Measurements from ENCODE around the gene DRC7. TPM values are rescaled to one million over a fixed set of nuclear protein-coding genes. Genes with fewer than 3 reads are reported as not detected.
"Not testable (repeated sequence)": the region's sequence is repeated elsewhere in the genome, so short reads cannot be mapped to it uniquely, and the experiment has no call there.

Gene DRC7
- total RNA-seq, 1 experiment from 2014 or later: not detected

GRCh38 chr16:57728336-57729181, 34.0 kb downstream of the DRC7 start:
- Histone ChIP-seq H3K27me3 (replicated peaks) (no peaks in the 10 kb centered on the region), H3K9me3 (replicated peaks) (no peaks in the 10 kb centered on the region; the same call in 1 of the 2 replicates), H3K4me1 (replicated peaks) (no peaks in the 10 kb centered on the region), H3K27ac (no peak overlapping the region), H3K4me3 (no peak overlapping the region), H3K36me3 (no peaks in the 10 kb centered on the region)
- DNase-seq (ENCODE audit: low read depth in 1 of 2, low spot score in 2 of 2): no peak

- H3K9me3 ChIP-seq (replicated peaks): no peaks in the 10 kb centered on the region; the same call in 1 of the 2 replicates
- no peaks in the 10 kb centered on the region for H3K27me3 ChIP-seq (replicated peaks)
- no peak for DNase-seq (ENCODE audit: low read depth in 1 of 2, low spot score in 2 of 2)
- no peaks in the 10 kb centered on the region for H3K4me1 ChIP-seq (replicated peaks)
- no peaks in the 10 kb centered on the region for H3K36me3 ChIP-seq
- no peak overlapping the region for H3K27ac ChIP-seq
- no peak overlapping the region for H3K4me3 ChIP-seq
Observed at GRCh38 chr16:57729182-57729484, 34.5 kb downstream of the DRC7 start.

- not testable (repeated sequence) for H3K27ac ChIP-seq; H3K4me3 ChIP-seq; DNase-seq (ENCODE audit: low read depth in 1 of 2, low spot score in 2 of 2); H3K27me3 ChIP-seq (replicated peaks); H3K36me3 ChIP-seq; H3K9me3 ChIP-seq (replicated peaks); H3K4me1 ChIP-seq (replicated peaks)
Observed at GRCh38 chr16:57729852-57730251, 35.2 kb downstream of the DRC7 start.

DNA sequence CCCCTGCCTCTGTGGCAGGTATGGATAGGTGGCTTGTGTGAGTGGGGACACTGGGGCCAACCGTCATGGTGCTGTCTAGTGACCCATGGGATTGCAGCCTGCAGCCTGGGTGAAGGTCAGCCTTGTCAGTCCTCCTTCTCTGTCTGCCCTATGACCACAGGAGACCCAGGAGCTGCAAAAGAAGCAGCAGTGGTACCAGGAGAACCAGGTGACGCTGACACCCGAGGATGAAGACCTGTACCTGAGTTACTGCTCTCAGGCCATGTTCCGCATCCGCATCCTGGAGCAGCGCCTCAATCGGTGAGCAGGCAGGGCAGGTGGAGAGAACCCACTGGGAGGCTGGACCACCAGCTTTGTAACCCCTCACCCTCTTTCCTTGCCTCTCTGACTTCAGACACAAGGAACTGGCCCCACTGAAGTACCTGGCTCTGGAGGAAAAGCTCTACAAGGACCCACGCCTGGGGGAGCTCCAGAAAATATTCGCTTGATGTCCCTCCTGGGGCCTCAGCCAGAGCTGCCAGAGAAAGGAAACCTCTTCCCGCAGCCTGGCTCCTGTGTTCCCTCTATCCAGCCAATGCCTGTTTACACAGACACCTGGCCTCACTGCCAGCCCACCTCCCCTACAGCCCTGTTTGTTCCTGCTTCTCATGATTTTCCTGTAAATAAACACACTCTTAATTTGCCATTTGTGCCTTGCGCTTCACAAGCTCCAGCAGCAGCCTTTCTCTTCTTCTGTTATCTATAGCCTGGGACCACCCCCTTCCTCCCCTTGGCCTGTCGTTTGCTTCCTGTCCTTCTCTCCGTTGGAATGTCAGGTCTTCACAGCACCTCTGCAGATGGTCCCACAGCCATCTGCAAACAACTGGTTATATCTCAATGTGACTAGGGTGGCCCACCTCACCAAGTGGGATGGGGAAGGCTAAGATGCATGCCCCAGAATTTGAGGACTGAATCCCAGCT, 36.4 kb downstream of the DRC7 start:
- Histone ChIP-seq H3K27me3 (replicated peaks) (no peaks in the 10 kb centered on the region), H3K36me3 (no peaks in the 10 kb centered on the region), H3K9me3 (replicated peaks) (no peaks in the 10 kb centered on the region; the same call in 1 of the 2 replicates), H3K4me1 (replicated peaks) (peaks cover 4% of the 10 kb centered on the region), H3K27ac (no peak overlapping the region), H3K4me3 (no peak overlapping the region)
- no peak for DNase-seq (ENCODE audit: low read depth in 1 of 2, low spot score in 2 of 2)

- Histone ChIP-seq H3K4me1 (replicated peaks) (peaks cover 14% of the 10 kb centered on the region), H3K27me3 (replicated peaks) (no peaks in the 10 kb centered on the region), H3K27ac (no peak overlapping the region), H3K4me3 (no peak overlapping the region), H3K9me3 (replicated peaks) (no peaks in the 10 kb centered on the region; the same call in 1 of the 2 replicates), H3K36me3 (no peaks in the 10 kb centered on the region)
- DNase-seq (ENCODE audit: low read depth in 1 of 2, low spot score in 2 of 2): no peak
Observed at GRCh38 chr16:57732037-57732436, 37.4 kb downstream of the DRC7 start.

- no peak overlapping the region for H3K27ac ChIP-seq
- no peaks in the 10 kb centered on the region; the same call in 1 of the 2 replicates for H3K9me3 ChIP-seq (replicated peaks)
- no peak overlapping the region for H3K4me3 ChIP-seq
- no peak for DNase-seq (ENCODE audit: low read depth in 1 of 2, low spot score in 2 of 2)
- H3K4me1 ChIP-seq (replicated peaks): peaks cover 19% of the 10 kb centered on the region
- H3K27me3 ChIP-seq (replicated peaks): no peaks in the 10 kb centered on the region
- 0 out of 2 replicates have a peak, but pooled peaks cover 3% of the 10 kb centered on the region for H3K36me3 ChIP-seq
Observed at GRCh38 chr16:57732714-57733113, 38.1 kb downstream of the DRC7 start.

- DNase-seq (ENCODE audit: low read depth in 1 of 2, low spot score in 2 of 2): no peak
- Histone ChIP-seq H3K27ac (peak overlapping the region; percentile 60), H3K9me3 (replicated peaks) (no peaks in the 10 kb centered on the region; the same call in 1 of the 2 replicates), H3K4me1 (replicated peaks) (peaks cover 19% of the 10 kb centered on the region), H3K27me3 (replicated peaks) (no peaks in the 10 kb centered on the region), H3K36me3 (0 out of 2 replicates have a peak, but pooled peaks cover 3% of the 10 kb centered on the region), H3K4me3 (peak overlapping the region; percentile 53)
Observed at GRCh38 chr16:57734308-57734924, 39.8 kb downstream of the DRC7 start.

DNA sequence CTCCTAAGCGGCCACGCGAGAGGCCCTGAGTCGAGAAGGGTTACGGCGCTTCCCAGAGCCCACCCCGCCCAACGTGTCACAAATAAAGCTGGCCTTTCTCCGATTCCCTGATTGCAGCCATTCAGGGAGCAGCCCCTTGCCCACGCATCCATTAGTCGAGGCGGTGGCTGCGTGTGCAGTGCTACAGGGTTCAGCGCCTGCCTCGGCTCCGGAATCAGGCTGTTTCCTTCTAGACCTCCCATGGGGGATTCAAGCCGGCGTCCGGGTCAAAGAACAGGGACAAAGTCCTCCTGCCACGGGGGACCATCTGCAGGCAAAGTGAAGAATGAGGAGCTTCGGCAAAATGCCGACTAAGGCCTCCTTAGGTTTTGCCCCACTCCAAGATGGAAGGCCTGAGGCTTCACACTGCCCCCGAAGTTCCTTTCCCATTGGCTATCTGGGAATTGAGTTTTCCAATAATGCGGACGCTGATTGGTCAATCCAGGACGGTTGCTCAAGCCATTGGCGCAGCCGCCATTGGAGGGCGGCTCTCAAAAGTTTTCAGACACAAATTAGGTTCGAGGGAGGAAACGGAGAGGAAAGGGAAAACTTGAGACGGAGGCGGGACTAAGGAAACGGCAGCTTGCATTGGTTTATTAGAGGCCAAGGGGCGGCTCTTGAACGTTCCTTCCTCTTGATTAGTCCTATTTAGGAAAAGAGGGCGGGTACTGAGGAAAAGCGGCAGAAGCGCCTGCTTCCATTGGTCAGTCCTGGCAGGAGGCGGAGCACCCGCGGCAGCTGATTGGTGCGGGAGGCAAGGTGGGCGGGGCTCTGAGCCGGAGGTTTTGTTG, 40.5 kb downstream of the DRC7 start:
- H3K27me3 ChIP-seq (replicated peaks): no peaks in the 10 kb centered on the region
- peaks cover 19% of the 10 kb centered on the region for H3K4me1 ChIP-seq (replicated peaks)
- H3K36me3 ChIP-seq: 0 out of 2 replicates have a peak, but pooled peaks cover 3% of the 10 kb centered on the region
- peak overlapping the region; percentile 53 for H3K4me3 ChIP-seq
- DNase-seq (ENCODE audit: low read depth in 1 of 2, low spot score in 2 of 2): peak; percentile 99 to 100
- peak overlapping the region; percentile 67 for H3K27ac ChIP-seq
- no peaks in the 10 kb centered on the region; the same call in 1 of the 2 replicates for H3K9me3 ChIP-seq (replicated peaks)

DNA sequence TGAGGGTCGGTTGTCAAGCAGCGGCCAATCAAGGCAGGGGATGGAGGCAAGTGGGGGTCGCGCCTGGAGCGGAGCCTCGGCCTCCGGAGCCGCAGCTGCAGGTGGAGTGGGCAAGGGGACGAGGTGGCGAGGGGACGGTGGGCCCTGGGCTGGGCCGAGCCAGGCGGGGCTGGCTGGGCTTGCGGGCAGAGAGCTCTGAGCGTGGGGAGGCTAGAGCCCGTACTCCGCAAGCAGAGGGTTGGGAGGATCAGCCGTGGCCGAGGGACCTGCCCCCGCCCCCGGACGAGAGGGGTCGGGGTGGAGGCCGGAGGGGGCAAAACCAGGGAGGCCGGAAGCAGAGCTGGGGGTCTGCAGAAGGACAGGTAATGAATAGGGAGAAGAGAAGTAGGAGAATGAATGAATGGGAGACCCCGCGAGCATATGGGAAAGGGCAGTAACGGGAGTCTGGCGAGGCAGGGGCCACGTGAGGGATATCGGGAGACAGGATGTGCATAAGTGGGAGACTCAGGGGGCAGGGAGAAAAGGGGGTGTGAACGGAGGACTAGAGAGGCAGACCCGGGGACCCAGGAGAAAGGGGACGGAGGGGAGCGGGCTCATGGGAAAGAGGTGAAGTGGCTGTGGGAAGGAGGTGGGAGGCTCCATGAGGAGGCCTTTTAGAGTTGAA, 41.3 kb downstream of the DRC7 start, which contains the start of gene KATNB1:
Gene KATNB1, plus strand, starts transcription at position 16 of the 664 bp plus-strand sequence. CDS start 1,474 bp downstream, outside the sequence.
- Histone ChIP-seq H3K36me3 (0 out of 2 replicates have a peak, but pooled peaks cover 3% of the 10 kb centered on the region), H3K27ac (peak within 1 kb of the TSS; percentile 67), H3K4me1 (replicated peaks) (peaks cover 19% of the 10 kb centered on the region), H3K27me3 (replicated peaks) (no peaks in the 10 kb centered on the region), H3K9me3 (replicated peaks) (no peaks in the 10 kb centered on the region; the same call in 1 of the 2 replicates), H3K4me3 (peak within 1 kb of the TSS; percentile 53)
- no peak for DNase-seq (ENCODE audit: low read depth in 1 of 2, low spot score in 2 of 2)

DNA sequence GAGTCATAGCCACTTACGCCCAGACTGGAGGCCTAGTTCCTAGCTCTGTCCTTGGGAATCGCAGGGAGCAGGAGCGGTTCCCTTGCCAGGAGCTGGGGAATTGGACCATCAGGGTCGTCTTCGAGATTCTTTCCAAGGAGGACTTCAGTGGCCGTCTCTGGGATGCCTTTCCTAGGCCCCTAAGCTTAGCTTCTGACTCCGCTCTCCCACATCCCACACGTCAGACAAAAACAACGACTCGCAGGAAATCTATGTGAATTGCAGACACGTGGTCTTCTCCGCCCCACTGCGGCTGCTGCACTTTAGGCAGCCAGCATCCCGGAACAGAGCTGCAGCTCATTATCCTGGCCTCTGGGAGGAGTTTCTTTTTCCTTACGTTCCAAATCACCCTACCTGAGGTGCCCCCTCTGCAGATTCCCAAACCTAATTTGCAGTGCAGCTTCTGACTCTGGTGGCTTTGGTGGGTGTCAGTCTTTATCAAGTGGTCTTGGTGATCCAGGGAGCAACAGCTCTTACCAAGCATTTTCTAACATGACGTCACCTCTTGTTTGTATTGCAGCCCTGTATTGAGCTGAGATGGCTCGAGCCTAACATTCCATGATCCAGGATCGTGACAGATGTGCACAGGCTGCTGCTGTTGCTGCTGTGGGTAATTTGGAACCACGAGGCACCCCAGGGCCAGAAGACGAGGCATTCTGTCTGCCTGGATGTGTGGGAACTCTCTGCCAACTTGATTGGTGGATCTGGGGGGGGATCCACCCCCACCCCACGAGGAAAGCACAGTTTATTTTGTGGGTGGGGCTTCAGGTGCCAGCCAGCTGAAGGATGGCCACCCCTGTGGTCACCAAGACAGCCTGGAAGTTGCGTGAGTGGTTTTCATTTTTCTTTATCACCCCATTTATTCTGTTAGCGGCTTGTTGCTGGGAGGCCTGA, 42.1 kb downstream of the DRC7 start:
- Histone ChIP-seq H3K36me3 (0 out of 2 replicates have a peak, but pooled peaks cover 5% of the 10 kb centered on the region), H3K4me1 (replicated peaks) (peaks cover 19% of the 10 kb centered on the region), H3K4me3 (peak overlapping the region; percentile 53), H3K27me3 (replicated peaks) (no peaks in the 10 kb centered on the region), H3K27ac (peak overlapping the region; percentile 67), H3K9me3 (replicated peaks) (no peaks in the 10 kb centered on the region; the same call in 1 of the 2 replicates)
- DNase-seq (ENCODE audit: low read depth in 1 of 2, low spot score in 2 of 2): peak; percentile 69 to 89

DNA sequence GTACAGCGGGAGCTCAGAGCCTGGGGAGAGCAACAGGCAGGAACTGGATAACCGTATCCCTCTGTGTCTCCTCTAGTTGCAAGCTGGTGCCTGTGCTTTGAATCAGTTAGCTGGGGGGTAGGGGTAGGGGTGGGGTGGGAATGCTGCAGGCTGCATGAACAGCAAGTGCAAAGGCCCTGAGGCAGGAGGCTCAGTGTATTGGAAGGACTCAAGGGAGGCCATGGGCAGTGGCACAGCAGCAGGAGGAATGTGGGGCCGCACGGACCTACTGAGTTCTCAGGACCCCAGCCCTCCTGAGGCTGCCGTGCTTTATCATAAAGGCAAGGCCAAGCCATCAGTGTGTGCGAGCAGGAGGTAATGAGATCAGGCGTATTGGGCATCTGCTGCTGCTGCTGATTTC, 44.2 kb downstream of the DRC7 start:
- Histone ChIP-seq H3K4me3 (no peak overlapping the region), H3K4me1 (replicated peaks) (peaks cover 19% of the 10 kb centered on the region), H3K27me3 (replicated peaks) (no peaks in the 10 kb centered on the region), H3K36me3 (0 out of 2 replicates have a peak, but pooled peaks cover 8% of the 10 kb centered on the region), H3K9me3 (replicated peaks) (no peaks in the 10 kb centered on the region), H3K27ac (no peak overlapping the region)
- DNase-seq (ENCODE audit: low read depth in 1 of 2, low spot score in 2 of 2): no peak

Measured in SJSA1 (cell line).